Liver (tissue), 9 donors: ENCODE results near the gene TP63. TPM values are rescaled to one million over a fixed set of nuclear protein-coding genes. Genes with fewer than 3 reads are reported as not detected.

Experiments used
- DNase-seq: peaks from one replicate; pipeline ENCODE4 v3.0.0-alpha.2; 2017; ENCODE audit warnings: low spot score
- H3K27ac ChIP-seq, 2 donors: one replicate each; pipeline ENCODE4 v1.7.0; 2013; ENCODE audit warnings: inconsistent platforms in 2 of 2, low read length in 2 of 2, control low read depth in 1 of 2, low read depth in 1 of 2, mild to moderate bottlenecking in 1 of 2
- H3K27me3 ChIP-seq, 4 donors: one replicate each; pipeline versions ENCODE4 v1.6.1 to v1.7.0; 2013; ENCODE audit warnings: low read length in 3 of 4, inconsistent platforms in 1 of 4, mild to moderate bottlenecking in 1 of 4, moderate library complexity in 1 of 4; ENCODE audit not compliant: control insufficient read depth in 4 of 4, insufficient read depth in 4 of 4
- H3K36me3 ChIP-seq, 4 donors: one replicate each; pipeline versions ENCODE4 v1.6.1 to v1.7.0; 2013; ENCODE audit warnings: low read length in 3 of 4, mild to moderate bottlenecking in 3 of 4, low read depth in 1 of 4, moderate library complexity in 1 of 4; ENCODE audit not compliant: control insufficient read depth in 4 of 4, insufficient read depth in 3 of 4
- H3K4me1 ChIP-seq, 4 donors: one replicate each; pipeline versions ENCODE4 v1.6.1 to v1.7.0; 2013; ENCODE audit warnings: low read length in 3 of 4, mild to moderate bottlenecking in 3 of 4, moderate library complexity in 1 of 4; ENCODE audit not compliant: control insufficient read depth in 4 of 4, insufficient read depth in 4 of 4
- H3K4me3 ChIP-seq, 3 donors: one replicate each; pipeline versions ENCODE4 v1.6.1 to v1.7.0; 2013; ENCODE audit warnings: low read length in 3 of 3, control low read depth in 1 of 3, low read depth in 1 of 3, mild to moderate bottlenecking in 1 of 3
- H3K9ac ChIP-seq, 2 donors: one replicate each; pipeline ENCODE4 v1.7.0; 2013; ENCODE audit warnings: low read length in 2 of 2, mild to moderate bottlenecking in 2 of 2, moderate library complexity in 2 of 2, control low read depth in 1 of 2, low read depth in 1 of 2
- H3K9me3 ChIP-seq, 4 donors: one replicate each; pipeline versions ENCODE4 v1.6.1 to v1.7.0; 2013; ENCODE audit warnings: low read length in 3 of 4; ENCODE audit not compliant: control insufficient read depth in 4 of 4
- EGR1 ChIP-seq, 2 donors: IDR thresholded peaks; 2 replicates each; pipeline ENCODE4 v1.6.1; 2016 to 2018; ENCODE audit warnings: antibody characterized with exemption in 2 of 2, low read depth in 2 of 2
- FOXA1 ChIP-seq: IDR thresholded peaks from 2 replicates; pipeline ENCODE4 v1.6.1; 2016; ENCODE audit warnings: antibody characterized with exemption
- FOXA2 ChIP-seq: IDR thresholded peaks from 2 replicates; pipeline ENCODE4 v1.6.1; 2016; ENCODE audit warnings: antibody characterized with exemption
- GABPA ChIP-seq, 2 donors: IDR thresholded peaks in 1 of 2; conservative IDR thresholded peaks in 1 of 2; 2 replicates each; pipeline ENCODE4 v1.6.1; 2016; ENCODE audit warnings: antibody characterized with exemption in 2 of 2, mild to moderate bottlenecking in 1 of 2, moderate library complexity in 1 of 2
- HNF4A ChIP-seq, 2 donors: conservative IDR thresholded peaks; 2 replicates each; pipeline ENCODE4 v1.6.1; 2016; ENCODE audit warnings: antibody characterized with exemption in 2 of 2, mild to moderate bottlenecking in 2 of 2
- HNF4G ChIP-seq: IDR thresholded peaks from 2 replicates; pipeline ENCODE4 v1.6.1; 2016; ENCODE audit warnings: antibody characterized with exemption
- JUND ChIP-seq, 2 donors: IDR thresholded peaks; 2 replicates each; pipeline ENCODE4 v1.6.1; 2016; ENCODE audit warnings: antibody characterized with exemption in 2 of 2
- NR2F2 ChIP-seq: IDR thresholded peaks from 2 replicates; pipeline ENCODE4 v1.6.1; 2016; ENCODE audit warnings: antibody characterized with exemption
- RAD21 ChIP-seq, 2 donors: IDR thresholded peaks; 2 replicates each; pipeline ENCODE4 v1.6.1; 2016; ENCODE audit warnings: antibody characterized with exemption in 2 of 2, mild to moderate bottlenecking in 2 of 2
- RXRA ChIP-seq, 2 donors: IDR thresholded peaks; 2 replicates each; pipeline ENCODE4 v1.6.1; 2017 to 2018; ENCODE audit warnings: antibody characterized with exemption in 2 of 2, mild to moderate bottlenecking in 1 of 2
- SP1 ChIP-seq: IDR thresholded peaks from 2 replicates; pipeline ENCODE4 v1.6.1; 2018; ENCODE audit warnings: antibody characterized with exemption, mild to moderate bottlenecking
- TAF1 ChIP-seq: conservative IDR thresholded peaks from 2 replicates; pipeline ENCODE4 v1.6.1; 2016; ENCODE audit warnings: antibody characterized with exemption, mild to moderate bottlenecking
- YY1 ChIP-seq: IDR thresholded peaks from 2 replicates; pipeline ENCODE4 v1.6.1; 2016; ENCODE audit warnings: antibody characterized with exemption, mild to moderate bottlenecking
- WGBS: extraction: QIAGEN DNeasy Blood & Tissue Kit; methylation state at CpG from one replicate; pipeline ENCODE4 v1.1.7; 2013; 5-methylcytosine and 5-hydroxymethylcytosine counted together
- polyA plus RNA-seq, 2 donors: library from polyadenylated mRNA; stranded (reverse) in 1 of 2; unstranded in 1 of 2; fragments of 200-250 nt in 1 of 2; fragments of >200 nt in 1 of 2; fragmentation: Nextera tagmentation in 1 of 2; extraction: Ambion mirVana in 1 of 2; gene quantifications; one replicate each; pipeline versions ENCODE4 v1.2.1 to v1.2.3, GENCODE V29; 2013 to 2015
- total RNA-seq, 2 donors: library from RNA; depleted of rRNA; stranded (reverse); fragments of >200 nt; gene quantifications; one replicate each; pipeline ENCODE4 v1.2.3, GENCODE V29; 2014
- TF ChIP-seq, protein P1 (sequence below): IDR thresholded peaks from 2 replicates; pipeline ENCODE4 v1.6.1; 2016; ENCODE audit warnings: antibody characterized with exemption
- TF ChIP-seq, protein P2 (sequence below): fragments of 150-350 bp; IDR thresholded peaks from 2 replicates; pipeline ENCODE4 v1.5.1; 2017; ENCODE audit warnings: improper control_type of control experiment, low read depth, low read length; ENCODE audit not compliant: missing input control
- TF ChIP-seq, protein P3 (sequence below): IDR thresholded peaks from 2 replicates; pipeline ENCODE4 v1.6.1; 2016; ENCODE audit warnings: antibody characterized with exemption
- TF ChIP-seq, protein P4 (sequence below): IDR thresholded peaks from 2 replicates; pipeline ENCODE4 v1.6.1; 2016; ENCODE audit warnings: antibody characterized with exemption
- TF ChIP-seq, protein P5 (sequence below): IDR thresholded peaks from 2 replicates; pipeline ENCODE4 v1.6.1; 2016; ENCODE audit warnings: antibody characterized with exemption, mild to moderate bottlenecking
- donor health status: healthy.
- donor health status: healthy.
- donor health status: healthy.
- donor health status: healthy.
- donor health status: healthy.

Gene TP63
- total and polyA plus RNA-seq, 4 donors: under 0.01 to 0.08 (median 0.05) TPM; not detected in 1

DNA sequence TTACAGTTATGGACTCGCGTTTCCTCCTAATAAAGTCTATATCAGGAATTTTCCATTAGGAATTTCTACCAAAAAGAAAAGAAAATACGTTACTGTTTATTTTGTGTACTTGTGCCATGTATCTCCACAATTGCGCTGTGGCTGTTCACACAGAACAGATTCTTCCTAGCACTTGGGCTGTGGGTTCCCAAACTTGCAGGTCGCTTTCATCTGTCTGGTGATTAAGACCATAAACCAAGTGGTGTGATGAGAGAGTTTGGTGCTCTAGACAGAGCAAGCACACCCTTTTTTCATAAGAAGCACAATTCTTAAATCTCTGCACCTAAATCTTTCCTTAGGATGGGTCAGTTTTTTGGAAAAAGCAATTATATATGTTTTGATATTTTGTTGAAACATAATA, 203.3 kb downstream of the TP63 start:
- no peak overlapping the region for H3K4me3 ChIP-seq
- no peaks in the 10 kb centered on the region for H3K4me1 ChIP-seq
- WGBS: 90% methylated on average over 5 of the region's 5 CpGs
- no peaks in the 10 kb centered on the region for H3K27me3 ChIP-seq
- TF ChIP-seq YY1: no peak
- TF ChIP-seq, protein P1, sequence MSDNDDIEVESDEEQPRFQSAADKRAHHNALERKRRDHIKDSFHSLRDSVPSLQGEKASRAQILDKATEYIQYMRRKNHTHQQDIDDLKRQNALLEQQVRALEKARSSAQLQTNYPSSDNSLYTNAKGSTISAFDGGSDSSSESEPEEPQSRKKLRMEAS: no peak
- no peak for TF ChIP-seq FOXA1
- TF ChIP-seq NR2F2: no peak
- no peaks in the 10 kb centered on the region for H3K9me3 ChIP-seq
- H3K36me3 ChIP-seq: no peaks in the 10 kb centered on the region
- DNase-seq: no peak
- no peak overlapping the region for H3K9ac ChIP-seq
- H3K27ac ChIP-seq: no peak overlapping the region

DNA sequence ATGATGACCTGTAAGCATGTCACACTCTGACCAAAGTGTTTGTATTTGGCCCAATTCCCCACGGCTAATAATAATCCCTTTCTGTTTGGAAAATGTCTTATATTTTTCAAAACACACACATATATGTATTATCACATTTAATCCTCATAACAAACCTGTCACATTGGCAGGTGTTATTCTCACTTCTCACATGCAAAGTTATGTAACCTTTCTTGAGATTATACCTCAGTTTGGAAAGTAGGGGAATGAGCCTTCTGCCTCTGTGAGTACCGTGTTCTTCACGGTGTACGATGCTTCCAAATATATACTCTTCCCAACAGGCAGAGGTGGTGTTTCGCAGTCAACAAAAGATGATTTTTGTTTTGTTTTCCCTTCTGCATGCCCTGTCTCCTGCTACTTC, 205.6 kb downstream of the TP63 start:
- Histone ChIP-seq H3K4me1 (no peaks in the 10 kb centered on the region), H3K27ac (no peak overlapping the region), H3K9ac (no peak overlapping the region), H3K27me3 (no peaks in the 10 kb centered on the region), H3K9me3 (no peaks in the 10 kb centered on the region), H3K36me3 (no peaks in the 10 kb centered on the region), H3K4me3 (no peak overlapping the region)
- 76% methylated on average over 5 of the region's 5 CpGs for WGBS
- TF ChIP-seq, protein P1: no peak
- TF ChIP-seq HNF4G: no peak
- no peak for TF ChIP-seq YY1
- TF ChIP-seq RXRA (IDR thresholded peaks at IDR 0.05): no peak
- TF ChIP-seq JUND (IDR thresholded peaks at IDR 0.05): no peak
- TF ChIP-seq GABPA (IDR thresholded peaks at IDR 0.05 in 1 of 2, conservative IDR thresholded peaks at IDR 0.05 in 1 of 2): no peak
- no peak for TF ChIP-seq FOXA1
- TF ChIP-seq, protein P2, sequence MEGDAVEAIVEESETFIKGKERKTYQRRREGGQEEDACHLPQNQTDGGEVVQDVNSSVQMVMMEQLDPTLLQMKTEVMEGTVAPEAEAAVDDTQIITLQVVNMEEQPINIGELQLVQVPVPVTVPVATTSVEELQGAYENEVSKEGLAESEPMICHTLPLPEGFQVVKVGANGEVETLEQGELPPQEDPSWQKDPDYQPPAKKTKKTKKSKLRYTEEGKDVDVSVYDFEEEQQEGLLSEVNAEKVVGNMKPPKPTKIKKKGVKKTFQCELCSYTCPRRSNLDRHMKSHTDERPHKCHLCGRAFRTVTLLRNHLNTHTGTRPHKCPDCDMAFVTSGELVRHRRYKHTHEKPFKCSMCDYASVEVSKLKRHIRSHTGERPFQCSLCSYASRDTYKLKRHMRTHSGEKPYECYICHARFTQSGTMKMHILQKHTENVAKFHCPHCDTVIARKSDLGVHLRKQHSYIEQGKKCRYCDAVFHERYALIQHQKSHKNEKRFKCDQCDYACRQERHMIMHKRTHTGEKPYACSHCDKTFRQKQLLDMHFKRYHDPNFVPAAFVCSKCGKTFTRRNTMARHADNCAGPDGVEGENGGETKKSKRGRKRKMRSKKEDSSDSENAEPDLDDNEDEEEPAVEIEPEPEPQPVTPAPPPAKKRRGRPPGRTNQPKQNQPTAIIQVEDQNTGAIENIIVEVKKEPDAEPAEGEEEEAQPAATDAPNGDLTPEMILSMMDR: no peak
- TF ChIP-seq TAF1: no peak
- no peak for TF ChIP-seq SP1
- no peak for TF ChIP-seq HNF4A (conservative IDR thresholded peaks at IDR 0.05)
- TF ChIP-seq, protein P3, sequence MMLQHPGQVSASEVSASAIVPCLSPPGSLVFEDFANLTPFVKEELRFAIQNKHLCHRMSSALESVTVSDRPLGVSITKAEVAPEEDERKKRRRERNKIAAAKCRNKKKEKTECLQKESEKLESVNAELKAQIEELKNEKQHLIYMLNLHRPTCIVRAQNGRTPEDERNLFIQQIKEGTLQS: no peak
- TF ChIP-seq NR2F2: no peak
- no peak for TF ChIP-seq FOXA2
- TF ChIP-seq, protein P4, sequence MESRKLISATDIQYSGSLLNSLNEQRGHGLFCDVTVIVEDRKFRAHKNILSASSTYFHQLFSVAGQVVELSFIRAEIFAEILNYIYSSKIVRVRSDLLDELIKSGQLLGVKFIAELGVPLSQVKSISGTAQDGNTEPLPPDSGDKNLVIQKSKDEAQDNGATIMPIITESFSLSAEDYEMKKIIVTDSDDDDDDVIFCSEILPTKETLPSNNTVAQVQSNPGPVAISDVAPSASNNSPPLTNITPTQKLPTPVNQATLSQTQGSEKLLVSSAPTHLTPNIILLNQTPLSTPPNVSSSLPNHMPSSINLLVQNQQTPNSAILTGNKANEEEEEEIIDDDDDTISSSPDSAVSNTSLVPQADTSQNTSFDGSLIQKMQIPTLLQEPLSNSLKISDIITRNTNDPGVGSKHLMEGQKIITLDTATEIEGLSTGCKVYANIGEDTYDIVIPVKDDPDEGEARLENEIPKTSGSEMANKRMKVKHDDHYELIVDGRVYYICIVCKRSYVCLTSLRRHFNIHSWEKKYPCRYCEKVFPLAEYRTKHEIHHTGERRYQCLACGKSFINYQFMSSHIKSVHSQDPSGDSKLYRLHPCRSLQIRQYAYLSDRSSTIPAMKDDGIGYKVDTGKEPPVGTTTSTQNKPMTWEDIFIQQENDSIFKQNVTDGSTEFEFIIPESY: no peak
- TF ChIP-seq RAD21 (IDR thresholded peaks at IDR 0.05): no peak
- TF ChIP-seq EGR1 (IDR thresholded peaks at IDR 0.05; ENCODE audit: low read depth in 2 of 2): no peak
- TF ChIP-seq, protein P5, sequence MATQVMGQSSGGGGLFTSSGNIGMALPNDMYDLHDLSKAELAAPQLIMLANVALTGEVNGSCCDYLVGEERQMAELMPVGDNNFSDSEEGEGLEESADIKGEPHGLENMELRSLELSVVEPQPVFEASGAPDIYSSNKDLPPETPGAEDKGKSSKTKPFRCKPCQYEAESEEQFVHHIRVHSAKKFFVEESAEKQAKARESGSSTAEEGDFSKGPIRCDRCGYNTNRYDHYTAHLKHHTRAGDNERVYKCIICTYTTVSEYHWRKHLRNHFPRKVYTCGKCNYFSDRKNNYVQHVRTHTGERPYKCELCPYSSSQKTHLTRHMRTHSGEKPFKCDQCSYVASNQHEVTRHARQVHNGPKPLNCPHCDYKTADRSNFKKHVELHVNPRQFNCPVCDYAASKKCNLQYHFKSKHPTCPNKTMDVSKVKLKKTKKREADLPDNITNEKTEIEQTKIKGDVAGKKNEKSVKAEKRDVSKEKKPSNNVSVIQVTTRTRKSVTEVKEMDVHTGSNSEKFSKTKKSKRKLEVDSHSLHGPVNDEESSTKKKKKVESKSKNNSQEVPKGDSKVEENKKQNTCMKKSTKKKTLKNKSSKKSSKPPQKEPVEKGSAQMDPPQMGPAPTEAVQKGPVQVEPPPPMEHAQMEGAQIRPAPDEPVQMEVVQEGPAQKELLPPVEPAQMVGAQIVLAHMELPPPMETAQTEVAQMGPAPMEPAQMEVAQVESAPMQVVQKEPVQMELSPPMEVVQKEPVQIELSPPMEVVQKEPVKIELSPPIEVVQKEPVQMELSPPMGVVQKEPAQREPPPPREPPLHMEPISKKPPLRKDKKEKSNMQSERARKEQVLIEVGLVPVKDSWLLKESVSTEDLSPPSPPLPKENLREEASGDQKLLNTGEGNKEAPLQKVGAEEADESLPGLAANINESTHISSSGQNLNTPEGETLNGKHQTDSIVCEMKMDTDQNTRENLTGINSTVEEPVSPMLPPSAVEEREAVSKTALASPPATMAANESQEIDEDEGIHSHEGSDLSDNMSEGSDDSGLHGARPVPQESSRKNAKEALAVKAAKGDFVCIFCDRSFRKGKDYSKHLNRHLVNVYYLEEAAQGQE: no peak
- no peak for DNase-seq
